ENCODE results near the gene CELF2.

Gene CELF2

GRCh38 chr10:11381023-11381422 is 363.4 kb downstream of the CELF2 start:
- no peak for TF ChIP-seq CTCF (IDR thresholded peaks at IDR 0.05; ENCODE audit: low read length, missing control alignments)
- H3K4me3 ChIP-seq (replicated peaks; ENCODE audit: low read depth, low read length), result no peak overlapping the region
- DNase-seq (ENCODE audit: low read depth), result no peak

- TF ChIP-seq CTCF (IDR thresholded peaks at IDR 0.05; ENCODE audit: low read length, missing control alignments), result no peak
- no peak overlapping the region for H3K4me3 ChIP-seq (replicated peaks; ENCODE audit: low read depth, low read length)
- no peak for DNase-seq (ENCODE audit: low read depth)
Measured at GRCh38 chr10:11381511-11381910, 363.8 kb downstream of the CELF2 start.

GRCh38 chr10:11382187-11382586 is 364.5 kb downstream of the CELF2 start:
- no peak for TF ChIP-seq CTCF (IDR thresholded peaks at IDR 0.05; ENCODE audit: low read length, missing control alignments)
- no peak overlapping the region for H3K4me3 ChIP-seq (replicated peaks; ENCODE audit: low read depth, low read length)
- DNase-seq (ENCODE audit: low read depth), result no peak

GRCh38 chr10:11386044-11386443 is 368.4 kb downstream of the CELF2 start:
- H3K4me3 ChIP-seq (replicated peaks; ENCODE audit: low read depth, low read length), result no peak overlapping the region
- no peak for DNase-seq (ENCODE audit: low read depth)
- no peak for TF ChIP-seq CTCF (IDR thresholded peaks at IDR 0.05; ENCODE audit: low read length, missing control alignments)
